HCT116 (cell line): ENCODE results near the gene HMGB1. TPM values are rescaled to one million over a fixed set of nuclear protein-coding genes. Genes with fewer than 3 reads are reported as not detected.

Experiments
- ATAC-seq: fragments of 200-7000 bp; cut with Tn5 transposase; 2 replicates; pipeline ENCODE4 v1.9.1; 2020; ENCODE audit warnings: mild to moderate bottlenecking, moderate library complexity
- BruUV-seq: library from RNA; stranded (reverse); fragments of 400-500 nt; replicated peaks from 2 replicates; lab custom pipeline; 2021; lab: Mats Ljungman, UMichigan
- CTCF ChIA-PET: fragments of 300-600 bp; sonication (Branson Sonifier 250); formaldehyde crosslinking; loops from one replicate; lab custom pipeline; 2021; ENCODE audit warnings: antibody characterized with exemption; lab: Charles Lee
- POLR2A ChIA-PET: fragments of 300-600, 350-600 bp; sonication (Branson Sonifier 250); formaldehyde crosslinking; loops from one replicate; lab custom pipeline; 2021; ENCODE audit warnings: antibody characterized with exemption; lab: Charles Lee
- RAD21 ChIA-PET, 2 experiments: fragments of 300-600 bp; sonication (Branson Sonifier 250); formaldehyde crosslinking; loops; one replicate each; lab custom pipeline; 2023; ENCODE audit warnings: low total read pairs in 2 of 2; ENCODE audit not compliant: uncharacterized antibody in 2 of 2, unreplicated experiment in 2 of 2, low non-redundant PET in 1 of 2; lab: Charles Lee
- DNase-seq: peaks from one replicate; pipeline ENCODE4 v3.0.0-alpha.2; 2010; ENCODE audit warnings: low read depth, low spot score
- H2AFZ ChIP-seq: fragments of 200-600 bp; shearing (Covaris generic), sonication (generic); 2 replicates; pipeline ENCODE4 v1.6.1; 2017; ENCODE audit warnings: low read depth, mixed run types, mixed read lengths, antibody characterized with exemption, low read length; ENCODE audit not compliant: poor library complexity, severe bottlenecking
- H3K27ac ChIP-seq: 2 replicates; pipeline ENCODE4 v1.5.1; 2012; ENCODE audit warnings: low read depth, low read length
- H3K27me3 ChIP-seq: fragments of 200-600 bp; sonication (generic); 2 replicates; pipeline ENCODE4 v1.6.1; 2016; ENCODE audit warnings: mixed run types, low read length, mixed read lengths; ENCODE audit not compliant: insufficient read depth
- H3K36me3 ChIP-seq, 2 experiments: fragments of 200-500 bp in 1 of 2; fragments of 200-600 bp in 1 of 2; sonication (Bioruptor generic) in 1 of 2; sonication (generic) in 1 of 2; 2 replicates each; pipeline versions ENCODE4 v1.5.1 to v1.6.1; 2014 to 2016; ENCODE audit warnings: low read length in 2 of 2, inconsistent platforms in 1 of 2, mixed read lengths in 1 of 2, mixed run types in 1 of 2; ENCODE audit not compliant: insufficient read depth in 2 of 2, control insufficient read depth in 1 of 2
- H3K4me1 ChIP-seq, 2 experiments: fragments of 200-600 bp in 1 of 2; sonication (generic) in 1 of 2; 2 replicates each; pipeline versions ENCODE4 v1.5.1 to v1.6.1; 2012 to 2017; ENCODE audit warnings: low read length in 2 of 2, inconsistent platforms in 1 of 2, mild to moderate bottlenecking in 1 of 2, mixed read lengths in 1 of 2, mixed run types in 1 of 2, moderate library complexity in 1 of 2; ENCODE audit not compliant: insufficient read depth in 2 of 2, control insufficient read depth in 1 of 2
- H3K4me2 ChIP-seq: fragments of 200-600 bp; sonication (generic); 2 replicates; pipeline ENCODE4 v1.6.1; 2017; ENCODE audit warnings: mixed run types, low read length, mixed read lengths
- H3K4me3 ChIP-seq, 2 experiments: fragments of 200-600 bp in 1 of 2; sonication (generic) in 1 of 2; replicated peaks in 1 of 2; 2 replicates each; pipeline ENCODE4 v1.5.1; 2011 to 2016; ENCODE audit warnings: low read length in 2 of 2, control low read depth in 1 of 2, low read depth in 1 of 2, mild to moderate bottlenecking in 1 of 2, mixed read lengths in 1 of 2, mixed run types in 1 of 2
- H3K79me2 ChIP-seq: fragments of 200-600 bp; sonication (generic); 2 replicates; pipeline ENCODE4 v1.6.1; 2017; ENCODE audit warnings: mild to moderate bottlenecking, mixed run types, low read length, moderate library complexity, mixed read lengths; ENCODE audit not compliant: insufficient read depth
- H3K9ac ChIP-seq: fragments of 200-600 bp; sonication (generic); 2 replicates; pipeline ENCODE4 v1.6.1; 2016; ENCODE audit warnings: low read length, mixed read lengths
- H3K9me2 ChIP-seq: fragments of 200-600 bp; sonication (generic), shearing (Covaris generic); 2 replicates; pipeline ENCODE4 v1.6.1; 2017; ENCODE audit warnings: mixed run types, mild to moderate bottlenecking, moderate library complexity; ENCODE audit not compliant: insufficient read depth
- H3K9me3 ChIP-seq, 2 experiments: fragments of 200-500 bp in 1 of 2; fragments of 200-600 bp in 1 of 2; sonication (Bioruptor generic) in 1 of 2; sonication (generic) in 1 of 2; 2 replicates each; pipeline ENCODE4 v1.6.1; 2014 to 2017; ENCODE audit warnings: low read length in 2 of 2, mixed read lengths in 2 of 2, inconsistent platforms in 1 of 2, low read depth in 1 of 2, mild to moderate bottlenecking in 1 of 2, mixed run types in 1 of 2, moderate library complexity in 1 of 2; ENCODE audit not compliant: control insufficient read depth in 1 of 2, insufficient read depth in 1 of 2
- H4K20me1 ChIP-seq: fragments of 200-600 bp; sonication (generic), shearing (Covaris generic); 2 replicates; pipeline ENCODE4 v1.6.1; 2017; ENCODE audit warnings: mixed run types, mild to moderate bottlenecking, moderate library complexity; ENCODE audit not compliant: insufficient read depth
- CBX3 ChIP-seq: IDR thresholded peaks from 2 replicates; pipeline ENCODE4 v1.6.1; 2012; ENCODE audit warnings: low read depth
- ELF1 ChIP-seq: IDR thresholded peaks from 2 replicates; pipeline ENCODE4 v1.6.1; 2012; ENCODE audit warnings: low read depth, borderline replicate concordance
- EZH2phosphoT487 ChIP-seq: fragments of 200-600 bp; IDR thresholded peaks from 2 replicates; pipeline ENCODE4 v1.6.1; 2018; ENCODE audit warnings: antibody characterized with exemption, borderline replicate concordance
- POLR2A ChIP-seq: IDR thresholded peaks from 2 replicates; pipeline ENCODE4 v1.7.0; 2011; ENCODE audit warnings: borderline replicate concordance; ENCODE audit not compliant: insufficient read depth, insufficient read length; ENCODE audit errors: extremely low read depth
- POLR2AphosphoS5 ChIP-seq: IDR thresholded peaks from 2 replicates; pipeline ENCODE4 v1.6.1; 2011; ENCODE audit warnings: mild to moderate bottlenecking, low read depth, low read length, moderate library complexity
- SIN3A ChIP-seq: IDR thresholded peaks from 2 replicates; pipeline ENCODE4 v1.6.1; 2012; ENCODE audit warnings: low read depth
- SRF ChIP-seq: IDR thresholded peaks from 2 replicates; pipeline ENCODE4 v1.6.1; 2012; ENCODE audit warnings: low read depth
- ZFX ChIP-seq: fragments of 450-650 bp; IDR thresholded peaks from 2 replicates; pipeline ENCODE4 v1.6.1; 2017
- intact Hi-C: fragments of 100-400 bp; cut with micrococcal nuclease; formaldehyde crosslinking; loops from 2 replicates; pipeline ENCODE4 v1.10.0; 2022
- total RNA-seq: library from RNA; stranded (reverse); gene quantifications from one replicate; pipeline ENCODE4 v1.2.1, GENCODE V29; 2021; ENCODE audit not compliant: unreplicated experiment
- TF ChIP-seq, protein P1 (sequence below): IDR thresholded peaks from 2 replicates; pipeline ENCODE4 v1.6.1; 2012
- TF ChIP-seq, protein P2 (sequence below): IDR thresholded peaks from 2 replicates; pipeline ENCODE4 v1.6.1; 2012; ENCODE audit warnings: low read depth
- TF ChIP-seq, protein P3 (sequence below), 3 experiments: fragments of 200-600 bp in 1 of 3; sonication (generic) in 1 of 3; IDR thresholded peaks in 2 of 3; conservative IDR thresholded peaks in 1 of 3; 2 replicates each; pipeline ENCODE4 v1.5.1; 2012 to 2017; ENCODE audit warnings: low read depth in 2 of 3, low read length in 2 of 3, antibody characterized with exemption in 1 of 3, borderline replicate concordance in 1 of 3, control low read depth in 1 of 3, mild to moderate bottlenecking in 1 of 3, mixed read lengths in 1 of 3, mixed run types in 1 of 3, moderate library complexity in 1 of 3; ENCODE audit not compliant: insufficient read depth in 1 of 3
- TF ChIP-seq, protein P4 (sequence below): IDR thresholded peaks from 2 replicates; pipeline ENCODE4 v1.6.1; 2012

Gene HMGB1
- total RNA-seq, 1 experiment from 2014 or later, result 678 TPM

- ATAC-seq (no peak), DNase-seq (no peak)
- Histone ChIP-seq H3K36me3 (no peaks in the 10 kb centered on the region), H3K9ac (no peak overlapping the region), H2AFZ (no peak overlapping the region), H3K4me1 (no peaks in the 10 kb centered on the region), H3K4me2 (no peak overlapping the region), H3K27me3 (no peaks in the 10 kb centered on the region), H3K9me2 (no peaks in the 10 kb centered on the region), H3K4me3 (no peak overlapping the region), H4K20me1 (no peaks in the 10 kb centered on the region), H3K27ac (no peak overlapping the region), H3K79me2 (no peaks in the 10 kb centered on the region), H3K9me3 (no peaks in the 10 kb centered on the region)
- ChIA-PET RAD21 (no interaction called here), CTCF (no interaction called here), POLR2A (no interaction called here)
- TF ChIP-seq CBX3 (no peak), SRF (no peak), ELF1 (no peak), POLR2A (no peak), EZH2phosphoT487 (no peak), ZFX (no peak), POLR2AphosphoS5 (no peak), SIN3A (no peak)
- TF ChIP-seq, protein P1, sequence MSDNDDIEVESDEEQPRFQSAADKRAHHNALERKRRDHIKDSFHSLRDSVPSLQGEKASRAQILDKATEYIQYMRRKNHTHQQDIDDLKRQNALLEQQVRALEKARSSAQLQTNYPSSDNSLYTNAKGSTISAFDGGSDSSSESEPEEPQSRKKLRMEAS, result no peak
- TF ChIP-seq, protein P2, sequence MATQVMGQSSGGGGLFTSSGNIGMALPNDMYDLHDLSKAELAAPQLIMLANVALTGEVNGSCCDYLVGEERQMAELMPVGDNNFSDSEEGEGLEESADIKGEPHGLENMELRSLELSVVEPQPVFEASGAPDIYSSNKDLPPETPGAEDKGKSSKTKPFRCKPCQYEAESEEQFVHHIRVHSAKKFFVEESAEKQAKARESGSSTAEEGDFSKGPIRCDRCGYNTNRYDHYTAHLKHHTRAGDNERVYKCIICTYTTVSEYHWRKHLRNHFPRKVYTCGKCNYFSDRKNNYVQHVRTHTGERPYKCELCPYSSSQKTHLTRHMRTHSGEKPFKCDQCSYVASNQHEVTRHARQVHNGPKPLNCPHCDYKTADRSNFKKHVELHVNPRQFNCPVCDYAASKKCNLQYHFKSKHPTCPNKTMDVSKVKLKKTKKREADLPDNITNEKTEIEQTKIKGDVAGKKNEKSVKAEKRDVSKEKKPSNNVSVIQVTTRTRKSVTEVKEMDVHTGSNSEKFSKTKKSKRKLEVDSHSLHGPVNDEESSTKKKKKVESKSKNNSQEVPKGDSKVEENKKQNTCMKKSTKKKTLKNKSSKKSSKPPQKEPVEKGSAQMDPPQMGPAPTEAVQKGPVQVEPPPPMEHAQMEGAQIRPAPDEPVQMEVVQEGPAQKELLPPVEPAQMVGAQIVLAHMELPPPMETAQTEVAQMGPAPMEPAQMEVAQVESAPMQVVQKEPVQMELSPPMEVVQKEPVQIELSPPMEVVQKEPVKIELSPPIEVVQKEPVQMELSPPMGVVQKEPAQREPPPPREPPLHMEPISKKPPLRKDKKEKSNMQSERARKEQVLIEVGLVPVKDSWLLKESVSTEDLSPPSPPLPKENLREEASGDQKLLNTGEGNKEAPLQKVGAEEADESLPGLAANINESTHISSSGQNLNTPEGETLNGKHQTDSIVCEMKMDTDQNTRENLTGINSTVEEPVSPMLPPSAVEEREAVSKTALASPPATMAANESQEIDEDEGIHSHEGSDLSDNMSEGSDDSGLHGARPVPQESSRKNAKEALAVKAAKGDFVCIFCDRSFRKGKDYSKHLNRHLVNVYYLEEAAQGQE, result no peak
- TF ChIP-seq, protein P3, sequence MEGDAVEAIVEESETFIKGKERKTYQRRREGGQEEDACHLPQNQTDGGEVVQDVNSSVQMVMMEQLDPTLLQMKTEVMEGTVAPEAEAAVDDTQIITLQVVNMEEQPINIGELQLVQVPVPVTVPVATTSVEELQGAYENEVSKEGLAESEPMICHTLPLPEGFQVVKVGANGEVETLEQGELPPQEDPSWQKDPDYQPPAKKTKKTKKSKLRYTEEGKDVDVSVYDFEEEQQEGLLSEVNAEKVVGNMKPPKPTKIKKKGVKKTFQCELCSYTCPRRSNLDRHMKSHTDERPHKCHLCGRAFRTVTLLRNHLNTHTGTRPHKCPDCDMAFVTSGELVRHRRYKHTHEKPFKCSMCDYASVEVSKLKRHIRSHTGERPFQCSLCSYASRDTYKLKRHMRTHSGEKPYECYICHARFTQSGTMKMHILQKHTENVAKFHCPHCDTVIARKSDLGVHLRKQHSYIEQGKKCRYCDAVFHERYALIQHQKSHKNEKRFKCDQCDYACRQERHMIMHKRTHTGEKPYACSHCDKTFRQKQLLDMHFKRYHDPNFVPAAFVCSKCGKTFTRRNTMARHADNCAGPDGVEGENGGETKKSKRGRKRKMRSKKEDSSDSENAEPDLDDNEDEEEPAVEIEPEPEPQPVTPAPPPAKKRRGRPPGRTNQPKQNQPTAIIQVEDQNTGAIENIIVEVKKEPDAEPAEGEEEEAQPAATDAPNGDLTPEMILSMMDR (IDR thresholded peaks at IDR 0.05 in 2 of 3, conservative IDR thresholded peaks at IDR 0.05 in 1 of 3; ENCODE audit: borderline replicate concordance in 1 of 3, insufficient read depth in 1 of 3, low read depth in 2 of 3, low read length in 2 of 3), result no peak
- TF ChIP-seq, protein P4, sequence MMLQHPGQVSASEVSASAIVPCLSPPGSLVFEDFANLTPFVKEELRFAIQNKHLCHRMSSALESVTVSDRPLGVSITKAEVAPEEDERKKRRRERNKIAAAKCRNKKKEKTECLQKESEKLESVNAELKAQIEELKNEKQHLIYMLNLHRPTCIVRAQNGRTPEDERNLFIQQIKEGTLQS, result no peak
- no TSS peak for BruUV-seq
- intact Hi-C loops, result no loop called here
Observed at GRCh38 chr13:30440910-30441703, 24.6 kb downstream of the HMGB1 start.
